HEK293 (cell line): ENCODE results near the gene ATP5F1D.

Source experiments
- BCL6B ChIP-seq: fragments of 450-650 bp; formaldehyde crosslinking; IDR thresholded peaks from 2 replicates; pipeline ENCODE4 v1.5.1; 2017; ENCODE audit warnings: missing biosample characterization, missing genetic modification characterization
- CTCF ChIP-seq: fragments of 450-650 bp; formaldehyde crosslinking; IDR thresholded peaks from 2 replicates; pipeline ENCODE4 v1.5.1; 2016; ENCODE audit warnings: missing biosample characterization, missing genetic modification characterization
- KLF16 ChIP-seq: fragments of 450-650 bp; formaldehyde crosslinking; IDR thresholded peaks from 2 replicates; pipeline ENCODE4 v1.5.1; 2017; ENCODE audit warnings: missing biosample characterization, missing genetic modification characterization
- REST ChIP-seq: fragments of 450-650 bp; formaldehyde crosslinking; IDR thresholded peaks from 2 replicates; pipeline ENCODE4 v1.5.1; 2016; ENCODE audit warnings: missing biosample characterization, missing genetic modification characterization
- ZBTB26 ChIP-seq: fragments of 450-650 bp; formaldehyde crosslinking; optimal IDR thresholded peaks from 2 replicates; pipeline ENCODE3; 2016; ENCODE audit warnings: missing biosample characterization, mild to moderate bottlenecking, missing genetic modification characterization
- ZNF138 ChIP-seq: fragments of 450-650 bp; formaldehyde crosslinking; IDR thresholded peaks from 2 replicates; pipeline ENCODE4 v1.5.1; 2016; ENCODE audit warnings: missing biosample characterization, missing genetic modification characterization, borderline replicate concordance
- ZNF223 ChIP-seq: fragments of 450-650 bp; formaldehyde crosslinking; IDR thresholded peaks from 2 replicates; pipeline ENCODE4 v1.5.1; 2016; ENCODE audit warnings: missing biosample characterization, missing genetic modification characterization
- ZNF23 ChIP-seq: fragments of 450-650 bp; formaldehyde crosslinking; IDR thresholded peaks from 2 replicates; pipeline ENCODE4 v1.5.1; 2016; ENCODE audit warnings: missing biosample characterization, missing genetic modification characterization, borderline replicate concordance
- ZNF24 ChIP-seq: fragments of 450-650 bp; formaldehyde crosslinking; IDR thresholded peaks from 2 replicates; pipeline ENCODE4 v1.5.1; 2016; ENCODE audit warnings: missing biosample characterization, missing genetic modification characterization
- ZNF354C ChIP-seq: fragments of 450-650 bp; formaldehyde crosslinking; IDR thresholded peaks from 2 replicates; pipeline ENCODE4 v1.5.1; 2016; ENCODE audit warnings: missing biosample characterization, missing genetic modification characterization, low read depth, borderline replicate concordance
- ZNF362 ChIP-seq: fragments of 450-650 bp; formaldehyde crosslinking; IDR thresholded peaks from 2 replicates; pipeline ENCODE4 v1.5.1; 2016; ENCODE audit warnings: missing biosample characterization, missing genetic modification characterization
- ZNF561 ChIP-seq: fragments of 450-650 bp; IDR thresholded peaks from 2 replicates; pipeline ENCODE4 v1.5.1; 2018; ENCODE audit warnings: missing biosample characterization, missing genetic modification characterization, borderline replicate concordance
- ZNF776 ChIP-seq: fragments of 450-650 bp; formaldehyde crosslinking; IDR thresholded peaks from 2 replicates; pipeline ENCODE4 v1.5.0; 2017; ENCODE audit warnings: missing biosample characterization, missing genetic modification characterization, borderline replicate concordance

- TF ChIP-seq ZNF776 (tag by site-specific recombination) = no peak
- no peak for TF ChIP-seq ZNF354C (tag by site-specific recombination)
- no peak for TF ChIP-seq KLF16
- no peak for TF ChIP-seq CTCF
- TF ChIP-seq REST (tag by site-specific recombination) = no peak
- TF ChIP-seq ZNF362 (tag by site-specific recombination) = no peak
- no peak for TF ChIP-seq ZNF24 (tag by site-specific recombination)
- TF ChIP-seq ZNF561 (tag by site-specific recombination) = no peak
- no peak for TF ChIP-seq ZBTB26 (tag by site-specific recombination)
- TF ChIP-seq ZNF223 (tag by site-specific recombination) = no peak
- TF ChIP-seq BCL6B (tag by site-specific recombination) = no peak
- no peak for TF ChIP-seq ZNF138
- TF ChIP-seq ZNF23 = no peak
Observed at GRCh38 chr19:1216756-1217155, 24.8 kb upstream of the ATP5F1D start.
